Neural cell (in vitro differentiated cells): ENCODE measurements around the gene WDR20.

Source experiments
- EZH2 ChIP-seq: fragments of 200-600, 300-800 bp; shearing (Covaris generic), sonication (generic); IDR thresholded peaks from 2 replicates; pipeline ENCODE4 v1.6.1; 2014; ENCODE audit warnings: antibody characterized with exemption, low read length, borderline replicate concordance, mild to moderate bottlenecking; ENCODE audit not compliant: insufficient read depth, poor library complexity, severe bottlenecking
- POLR2AphosphoS5 ChIP-seq: IDR thresholded peaks from 2 replicates; pipeline ENCODE4 v1.6.1; 2012
- SMC3 ChIP-seq: fragments of 450-650 bp; conservative IDR thresholded peaks from 2 replicates; pipeline ENCODE4 v1.6.1; 2014; ENCODE audit warnings: antibody characterized with exemption, mild to moderate bottlenecking, moderate library complexity; ENCODE audit not compliant: poor library complexity
- TF ChIP-seq, protein P1 (sequence below): fragments of 450-650 bp; IDR thresholded peaks from 2 replicates; pipeline ENCODE4 v1.5.1; 2014; ENCODE audit warnings: antibody characterized with exemption, mild to moderate bottlenecking, moderate library complexity; ENCODE audit not compliant: poor library complexity, severe bottlenecking

DNA sequence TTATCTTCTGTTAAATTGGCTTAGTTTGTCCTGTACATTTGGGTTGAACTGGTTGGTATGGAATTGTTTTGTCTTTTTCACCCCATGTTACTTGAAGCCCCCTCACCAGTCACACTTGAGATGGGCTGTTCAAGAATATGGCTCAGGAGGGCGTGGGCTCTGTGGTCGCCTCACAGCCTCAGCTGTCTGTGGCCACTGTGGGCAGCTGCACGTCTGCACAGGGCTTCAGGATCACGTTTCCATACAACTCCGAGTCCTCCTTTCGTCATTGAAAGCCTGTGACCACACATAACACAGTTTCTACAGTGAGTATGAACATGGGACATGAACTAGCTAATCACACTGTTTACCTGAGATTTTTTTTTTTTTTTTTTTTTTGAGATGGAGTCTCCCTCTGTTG lies 84.0 kb downstream of the WDR20 start:
- TF ChIP-seq, protein P1, sequence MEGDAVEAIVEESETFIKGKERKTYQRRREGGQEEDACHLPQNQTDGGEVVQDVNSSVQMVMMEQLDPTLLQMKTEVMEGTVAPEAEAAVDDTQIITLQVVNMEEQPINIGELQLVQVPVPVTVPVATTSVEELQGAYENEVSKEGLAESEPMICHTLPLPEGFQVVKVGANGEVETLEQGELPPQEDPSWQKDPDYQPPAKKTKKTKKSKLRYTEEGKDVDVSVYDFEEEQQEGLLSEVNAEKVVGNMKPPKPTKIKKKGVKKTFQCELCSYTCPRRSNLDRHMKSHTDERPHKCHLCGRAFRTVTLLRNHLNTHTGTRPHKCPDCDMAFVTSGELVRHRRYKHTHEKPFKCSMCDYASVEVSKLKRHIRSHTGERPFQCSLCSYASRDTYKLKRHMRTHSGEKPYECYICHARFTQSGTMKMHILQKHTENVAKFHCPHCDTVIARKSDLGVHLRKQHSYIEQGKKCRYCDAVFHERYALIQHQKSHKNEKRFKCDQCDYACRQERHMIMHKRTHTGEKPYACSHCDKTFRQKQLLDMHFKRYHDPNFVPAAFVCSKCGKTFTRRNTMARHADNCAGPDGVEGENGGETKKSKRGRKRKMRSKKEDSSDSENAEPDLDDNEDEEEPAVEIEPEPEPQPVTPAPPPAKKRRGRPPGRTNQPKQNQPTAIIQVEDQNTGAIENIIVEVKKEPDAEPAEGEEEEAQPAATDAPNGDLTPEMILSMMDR, result no peak
- no peak for TF ChIP-seq POLR2AphosphoS5
- TF ChIP-seq SMC3, result no peak
- no peak for TF ChIP-seq EZH2
